C1 segment of cervical spinal cord (tissue), 14 donors: Measurements from ENCODE around the gene CD82.

Experiments used
- DNase-seq, 14 donors: peaks; one replicate each; lab custom pipeline; 2025; lab: John Stamatoyannopoulos, UW

CD82 gene

DNA sequence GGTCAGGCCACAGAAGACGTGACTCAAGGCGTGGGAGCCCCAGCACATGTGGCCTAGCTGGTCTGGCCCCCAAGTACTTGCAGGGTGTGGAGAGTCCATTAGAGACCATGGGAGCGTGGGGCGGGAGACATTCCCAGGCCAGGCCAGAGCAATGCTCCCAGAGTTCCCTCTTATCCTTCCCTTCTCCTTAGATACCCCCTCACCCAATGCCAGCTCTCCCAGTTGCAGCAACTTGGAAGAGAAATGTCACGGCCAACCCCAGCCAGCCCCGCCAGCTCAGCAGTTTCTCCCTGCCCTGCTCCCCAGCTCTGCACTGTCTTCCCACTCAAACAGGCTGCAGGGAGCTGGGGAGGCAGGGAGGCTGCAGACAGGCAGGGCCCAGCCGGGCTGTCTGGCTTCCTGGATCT, 95.9 kb downstream of the CD82 start:
- no peak for DNase-seq
